Right lobe of liver (tissue), 4 donors: ENCODE results near the gene IL2RA.

Experiments
- CTCF ChIP-seq, 4 donors: fragments of 200-600 bp in 3 of 4; fragments of 450-650 bp in 1 of 4; IDR thresholded peaks; one replicate each; pipeline versions ENCODE4 v1.5.1 to v1.8.0; 2016 to 2022; ENCODE audit warnings: antibody characterized with exemption in 4 of 4, mild to moderate bottlenecking in 2 of 4
- POLR2A ChIP-seq: fragments of 450-650 bp; IDR thresholded peaks from one replicate; pipeline ENCODE4 v1.6.1; 2017; ENCODE audit warnings: antibody characterized with exemption, mild to moderate bottlenecking
- donor health status: DM: no; HTN: no; CAD: no.
- donor health status: DM: no; HTN: no; CAD: no.
- donor health status: DM: no; HTN: yes; CAD: no.

GRCh38 chr10:6009961-6010360, 52.2 kb downstream of the IL2RA start:
- no peak for TF ChIP-seq CTCF (IDR thresholded peaks at IDR 0.05)
- no peak for TF ChIP-seq POLR2A
